Fibroblast of lung (primary cell): ENCODE measurements around the gene LRCH4. TPM values are rescaled to one million over a fixed set of nuclear protein-coding genes. Genes with fewer than 3 reads are reported as not detected.
A peak's percentile ranks its signal among the peaks of the same experiment; 100 is the strongest.
"Not testable (repeated sequence)": the region's sequence is repeated elsewhere in the genome, so short reads cannot be mapped to it uniquely, and the experiment has no call there.

Source experiments
- DNase-seq, 2 donors: peaks; one replicate each; pipeline versions ENCODE4 v3.0.0 to v3.0.0-alpha.2; 2010; ENCODE audit warnings: low read depth in 2 of 2
- H2AFZ ChIP-seq: 2 replicates; pipeline ENCODE4 v1.5.1; 2012; ENCODE audit warnings: low read length, control low read depth, inconsistent platforms
- H3K27ac ChIP-seq: 2 replicates; pipeline ENCODE4 v1.5.1; 2011; ENCODE audit warnings: low read length, control low read depth; ENCODE audit not compliant: insufficient read depth
- H3K27me3 ChIP-seq: 2 replicates; pipeline ENCODE4 v1.5.1; 2011; ENCODE audit warnings: mild to moderate bottlenecking, low read length; ENCODE audit not compliant: control insufficient read depth, insufficient read depth
- H3K36me3 ChIP-seq: 2 replicates; pipeline ENCODE4 v1.5.1; 2011; ENCODE audit warnings: low read length; ENCODE audit not compliant: control insufficient read depth, insufficient read depth
- H3K4me1 ChIP-seq: 2 replicates; pipeline ENCODE4 v1.5.1; 2011; ENCODE audit warnings: low read length; ENCODE audit not compliant: control insufficient read depth, insufficient read depth; ENCODE audit errors: extremely low read depth
- H3K4me2 ChIP-seq: 2 replicates; pipeline ENCODE4 v1.5.1; 2011; ENCODE audit warnings: low read length, control low read depth; ENCODE audit not compliant: insufficient read depth; ENCODE audit errors: extremely low read depth
- H3K4me3 ChIP-seq, 4 experiments: fragments of 200-600 bp in 1 of 4; sonication (generic) in 1 of 4; replicated peaks in 1 of 4; 2 replicates each; pipeline ENCODE4 v1.5.1; 2011 to 2016; ENCODE audit warnings: low read length in 4 of 4, low read depth in 3 of 4, mild to moderate bottlenecking in 3 of 4, control low read depth in 2 of 4, inconsistent platforms in 1 of 4, mixed read lengths in 1 of 4; ENCODE audit not compliant: insufficient read depth in 1 of 4; ENCODE audit errors: control extremely low read depth in 1 of 4
- H3K79me2 ChIP-seq: 2 replicates; pipeline ENCODE4 v1.5.1; 2012; ENCODE audit warnings: mild to moderate bottlenecking, low read length, inconsistent platforms; ENCODE audit not compliant: control insufficient read depth, insufficient read depth
- H3K9ac ChIP-seq: 2 replicates; pipeline ENCODE4 v1.5.1; 2011; ENCODE audit warnings: mild to moderate bottlenecking, low read length, control low read depth; ENCODE audit not compliant: insufficient read depth
- H3K9me3 ChIP-seq: 2 replicates; pipeline ENCODE4 v1.5.1; 2012; ENCODE audit warnings: low read depth, low read length; ENCODE audit not compliant: control insufficient read depth, insufficient read depth
- H4K20me1 ChIP-seq: 2 replicates; pipeline ENCODE4 v1.5.1; 2011; ENCODE audit warnings: low read length; ENCODE audit not compliant: control insufficient read depth, insufficient read depth; ENCODE audit errors: extremely low read depth
- EZH2 ChIP-seq: IDR thresholded peaks from 2 replicates; pipeline ENCODE4 v1.5.1; 2012; ENCODE audit warnings: low read length, control low read depth, mild to moderate bottlenecking; ENCODE audit errors: missing control alignments
- polyA plus RNA-seq, 2 donors: library from polyadenylated mRNA; depleted of rRNA in 1 of 2; stranded (reverse) in 1 of 2; unstranded in 1 of 2; fragments of >200 nt; gene quantifications; 2 replicates each; pipeline ENCODE4 v1.2.1, GENCODE V29; 2011 to 2012; ENCODE audit warnings: missing spikeins in 1 of 2
- total RNA-seq: library from RNA; depleted of rRNA; stranded (reverse); fragments of >200 nt; gene quantifications from 2 replicates; pipeline ENCODE4 v1.2.1, GENCODE V29; 2014
- TF ChIP-seq, protein P1 (sequence below), 2 donors: IDR thresholded peaks in 1 of 2; conservative IDR thresholded peaks in 1 of 2; 1 replicate in 1 of 2; 2 replicates in 1 of 2; pipeline ENCODE4 v1.5.1; 2011 to 2012; ENCODE audit warnings: low read length in 2 of 2, control low read depth in 1 of 2, inconsistent platforms in 1 of 2, low read depth in 1 of 2, mild to moderate bottlenecking in 1 of 2

The LRCH4 gene
- total and polyA plus RNA-seq, 2 donors (not counting 1 experiment from before 2014, with no cell fraction given) = 7.3 to 11.6 TPM

DNA sequence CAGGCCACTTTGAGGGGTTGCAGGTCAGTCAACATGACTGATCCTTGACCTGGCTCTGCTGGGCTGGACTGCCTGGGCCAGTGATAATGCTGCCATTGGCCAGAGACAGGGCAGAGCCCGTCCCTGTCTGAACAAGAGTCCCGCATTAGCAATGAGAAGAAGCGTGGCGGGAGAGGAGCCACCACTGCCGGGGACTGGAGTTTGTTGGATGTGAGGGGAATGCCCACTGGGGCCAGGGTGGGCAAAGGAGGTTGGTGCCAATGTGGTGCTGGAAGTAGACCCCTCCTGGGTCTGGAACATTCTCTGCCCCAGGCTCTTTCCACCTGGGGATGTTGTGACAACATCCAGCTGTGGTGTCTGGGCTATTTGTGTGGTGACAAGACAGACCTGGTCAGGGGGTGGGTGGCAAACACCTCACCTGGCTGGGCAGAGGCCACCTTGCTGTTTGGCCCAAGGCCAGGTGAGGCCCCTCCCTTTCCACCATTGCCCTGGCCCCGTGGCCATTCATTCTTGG lies 19.9 kb downstream of the LRCH4 start:
- Histone ChIP-seq H3K79me2 (no peaks in the 10 kb centered on the region), H3K9me3 (no peaks in the 10 kb centered on the region), H2AFZ (no peak overlapping the region), H3K4me3 (no peak overlapping the region), H3K4me2 (no peak overlapping the region), H3K9ac (no peak overlapping the region), H4K20me1 (no peaks in the 10 kb centered on the region), H3K27ac (no peak overlapping the region), H3K36me3 (peaks cover 3% of the 10 kb centered on the region), H3K4me1 (no peaks in the 10 kb centered on the region), H3K27me3 (no peaks in the 10 kb centered on the region)
- no peak for TF ChIP-seq EZH2
- no peak for DNase-seq

DNA sequence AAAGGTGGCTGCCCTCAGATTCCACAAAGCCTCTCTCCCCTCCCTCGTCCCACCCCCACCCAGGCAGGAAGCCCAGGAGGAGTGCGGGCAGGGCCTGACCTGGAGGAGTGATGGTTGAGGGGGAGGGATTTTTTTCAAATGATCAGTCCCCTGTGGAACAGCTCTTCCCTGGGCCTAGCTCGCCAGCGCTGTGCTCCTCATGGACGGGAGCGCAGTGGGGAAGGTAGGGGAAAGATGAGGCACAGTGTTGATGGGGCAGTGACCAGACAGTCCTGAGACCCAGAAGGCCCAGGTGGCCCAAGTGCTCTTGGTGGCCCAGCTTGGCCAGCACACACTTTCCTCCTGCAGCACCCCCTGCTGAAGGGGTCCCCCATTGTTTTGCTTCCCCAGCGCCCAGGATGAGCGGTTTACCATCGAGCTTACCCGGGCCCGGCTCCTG lies 20.8 kb downstream of the LRCH4 start:
- Histone ChIP-seq H3K9me3 (no peaks in the 10 kb centered on the region), H3K27me3 (no peaks in the 10 kb centered on the region), H2AFZ (no peak overlapping the region), H3K4me2 (no peak overlapping the region), H3K4me3 (no peak overlapping the region), H4K20me1 (no peaks in the 10 kb centered on the region), H3K4me1 (no peaks in the 10 kb centered on the region), H3K27ac (no peak overlapping the region), H3K79me2 (no peaks in the 10 kb centered on the region), H3K36me3 (peaks cover 1% of the 10 kb centered on the region), H3K9ac (no peak overlapping the region)
- no peak for DNase-seq
- TF ChIP-seq, protein P1, sequence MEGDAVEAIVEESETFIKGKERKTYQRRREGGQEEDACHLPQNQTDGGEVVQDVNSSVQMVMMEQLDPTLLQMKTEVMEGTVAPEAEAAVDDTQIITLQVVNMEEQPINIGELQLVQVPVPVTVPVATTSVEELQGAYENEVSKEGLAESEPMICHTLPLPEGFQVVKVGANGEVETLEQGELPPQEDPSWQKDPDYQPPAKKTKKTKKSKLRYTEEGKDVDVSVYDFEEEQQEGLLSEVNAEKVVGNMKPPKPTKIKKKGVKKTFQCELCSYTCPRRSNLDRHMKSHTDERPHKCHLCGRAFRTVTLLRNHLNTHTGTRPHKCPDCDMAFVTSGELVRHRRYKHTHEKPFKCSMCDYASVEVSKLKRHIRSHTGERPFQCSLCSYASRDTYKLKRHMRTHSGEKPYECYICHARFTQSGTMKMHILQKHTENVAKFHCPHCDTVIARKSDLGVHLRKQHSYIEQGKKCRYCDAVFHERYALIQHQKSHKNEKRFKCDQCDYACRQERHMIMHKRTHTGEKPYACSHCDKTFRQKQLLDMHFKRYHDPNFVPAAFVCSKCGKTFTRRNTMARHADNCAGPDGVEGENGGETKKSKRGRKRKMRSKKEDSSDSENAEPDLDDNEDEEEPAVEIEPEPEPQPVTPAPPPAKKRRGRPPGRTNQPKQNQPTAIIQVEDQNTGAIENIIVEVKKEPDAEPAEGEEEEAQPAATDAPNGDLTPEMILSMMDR (conservative IDR thresholded peaks at IDR 0.05 in 1 of 2, IDR thresholded peaks at IDR 0.05 in 1 of 2; ENCODE audit: low read depth in 1 of 2, low read length in 2 of 2) = no peak
- no peak for TF ChIP-seq EZH2

DNA sequence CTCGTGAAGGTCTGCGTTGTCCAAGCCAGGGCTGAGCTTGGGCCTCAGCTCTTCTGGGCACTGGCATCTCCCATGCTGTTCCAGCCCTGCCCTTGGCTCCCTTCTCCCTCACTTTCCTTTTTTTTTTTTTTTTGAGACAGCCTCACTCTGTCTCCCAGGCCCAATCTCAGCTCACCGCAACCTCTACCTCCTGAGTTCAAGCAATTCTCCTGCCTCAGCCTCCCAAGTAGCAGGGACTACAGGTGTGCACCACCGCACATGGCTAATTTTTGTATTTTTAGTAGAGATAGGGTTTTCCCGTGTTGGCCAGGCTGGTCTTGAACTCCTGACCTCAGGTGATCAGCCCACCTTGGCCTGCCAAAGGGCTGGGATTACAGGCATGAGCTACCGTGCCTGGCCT lies 21.5 kb downstream of the LRCH4 start:
- not testable (repeated sequence) for H2AFZ ChIP-seq, H3K9me3 ChIP-seq, H3K4me1 ChIP-seq, H3K79me2 ChIP-seq, H4K20me1 ChIP-seq, H3K4me3 ChIP-seq, H3K9ac ChIP-seq, H3K4me2 ChIP-seq, H3K27me3 ChIP-seq, H3K36me3 ChIP-seq, DNase-seq, H3K27ac ChIP-seq

DNA sequence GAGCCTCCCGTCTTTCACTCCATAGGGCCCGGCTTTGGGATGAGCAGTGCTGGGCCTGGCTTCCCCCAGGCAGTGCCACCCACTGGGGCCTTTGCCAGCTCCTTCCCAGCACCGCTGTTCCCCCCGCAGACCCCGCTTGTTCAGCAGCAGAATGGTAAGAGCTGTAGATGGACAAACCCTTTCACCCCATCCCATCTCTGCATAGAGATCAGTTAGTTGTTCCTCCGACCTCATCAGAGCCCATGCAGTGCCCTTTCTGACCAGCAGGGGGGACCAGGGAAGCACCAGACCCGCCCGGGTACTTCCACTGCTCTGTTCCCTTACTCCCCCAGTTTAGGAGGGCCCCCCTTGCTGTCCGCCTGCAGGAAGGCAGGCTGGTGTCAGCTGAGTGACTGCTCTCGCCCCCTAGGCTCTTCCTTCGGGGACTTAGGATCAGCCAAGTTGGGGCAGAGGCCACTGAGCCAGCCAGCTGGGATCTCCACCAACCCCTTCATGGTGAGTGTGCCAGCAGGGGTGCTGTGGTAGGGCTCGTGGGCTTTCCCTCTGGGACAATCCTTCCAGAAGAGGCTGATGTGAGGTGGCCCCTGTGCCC lies 22.0 kb downstream of the LRCH4 start:
- Histone ChIP-seq H3K4me3 (no peak overlapping the region), H3K4me2 (no peak overlapping the region), H3K9ac (no peak overlapping the region), H3K27me3 (no peaks in the 10 kb centered on the region), H2AFZ (peak overlapping the region; percentile 27), H3K36me3 (peaks cover 1% of the 10 kb centered on the region), H3K27ac (no peak overlapping the region), H3K4me1 (no peaks in the 10 kb centered on the region), H3K79me2 (no peaks in the 10 kb centered on the region), H3K9me3 (no peaks in the 10 kb centered on the region), H4K20me1 (no peaks in the 10 kb centered on the region)
- peak; percentile 42 to 72 for DNase-seq
- no peak for TF ChIP-seq EZH2
- TF ChIP-seq, protein P1 (conservative IDR thresholded peaks at IDR 0.05 in 1 of 2, IDR thresholded peaks at IDR 0.05 in 1 of 2; ENCODE audit: low read depth in 1 of 2, low read length in 2 of 2) = peak; percentile 96 to 99
